ENCODE results near the gene NRXN3.

DNA sequence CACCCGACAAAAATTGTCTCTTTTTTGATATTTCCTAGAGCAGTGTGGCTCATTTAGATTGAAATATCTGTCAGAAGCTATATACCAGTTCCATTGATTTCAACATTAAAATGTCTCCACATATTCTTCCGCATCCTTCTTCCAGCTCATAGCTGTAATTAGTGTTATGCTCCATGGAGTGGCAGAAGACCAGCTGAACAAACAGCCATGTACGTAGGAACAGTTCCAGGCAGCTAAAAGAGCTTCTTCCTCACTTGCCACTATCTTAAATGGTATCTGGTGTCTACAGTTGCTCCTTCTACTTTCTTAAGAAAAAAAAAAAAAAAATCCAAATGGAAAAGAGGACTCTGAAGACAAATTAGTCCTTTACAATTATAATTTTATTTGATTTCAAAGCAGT lies 1193.1 kb downstream of the NRXN3 start:
- TF ChIP-seq, protein P1, sequence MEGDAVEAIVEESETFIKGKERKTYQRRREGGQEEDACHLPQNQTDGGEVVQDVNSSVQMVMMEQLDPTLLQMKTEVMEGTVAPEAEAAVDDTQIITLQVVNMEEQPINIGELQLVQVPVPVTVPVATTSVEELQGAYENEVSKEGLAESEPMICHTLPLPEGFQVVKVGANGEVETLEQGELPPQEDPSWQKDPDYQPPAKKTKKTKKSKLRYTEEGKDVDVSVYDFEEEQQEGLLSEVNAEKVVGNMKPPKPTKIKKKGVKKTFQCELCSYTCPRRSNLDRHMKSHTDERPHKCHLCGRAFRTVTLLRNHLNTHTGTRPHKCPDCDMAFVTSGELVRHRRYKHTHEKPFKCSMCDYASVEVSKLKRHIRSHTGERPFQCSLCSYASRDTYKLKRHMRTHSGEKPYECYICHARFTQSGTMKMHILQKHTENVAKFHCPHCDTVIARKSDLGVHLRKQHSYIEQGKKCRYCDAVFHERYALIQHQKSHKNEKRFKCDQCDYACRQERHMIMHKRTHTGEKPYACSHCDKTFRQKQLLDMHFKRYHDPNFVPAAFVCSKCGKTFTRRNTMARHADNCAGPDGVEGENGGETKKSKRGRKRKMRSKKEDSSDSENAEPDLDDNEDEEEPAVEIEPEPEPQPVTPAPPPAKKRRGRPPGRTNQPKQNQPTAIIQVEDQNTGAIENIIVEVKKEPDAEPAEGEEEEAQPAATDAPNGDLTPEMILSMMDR (IDR thresholded peaks at IDR 0.05), result no peak
- TF ChIP-seq POLR2AphosphoS5 (IDR thresholded peaks at IDR 0.05; ENCODE audit: low read depth, low read length), result no peak
- no peak for TF ChIP-seq SIN3A (IDR thresholded peaks at IDR 0.05; ENCODE audit: borderline replicate concordance, insufficient read depth, low read depth, low read length)
- TF ChIP-seq, protein P2, sequence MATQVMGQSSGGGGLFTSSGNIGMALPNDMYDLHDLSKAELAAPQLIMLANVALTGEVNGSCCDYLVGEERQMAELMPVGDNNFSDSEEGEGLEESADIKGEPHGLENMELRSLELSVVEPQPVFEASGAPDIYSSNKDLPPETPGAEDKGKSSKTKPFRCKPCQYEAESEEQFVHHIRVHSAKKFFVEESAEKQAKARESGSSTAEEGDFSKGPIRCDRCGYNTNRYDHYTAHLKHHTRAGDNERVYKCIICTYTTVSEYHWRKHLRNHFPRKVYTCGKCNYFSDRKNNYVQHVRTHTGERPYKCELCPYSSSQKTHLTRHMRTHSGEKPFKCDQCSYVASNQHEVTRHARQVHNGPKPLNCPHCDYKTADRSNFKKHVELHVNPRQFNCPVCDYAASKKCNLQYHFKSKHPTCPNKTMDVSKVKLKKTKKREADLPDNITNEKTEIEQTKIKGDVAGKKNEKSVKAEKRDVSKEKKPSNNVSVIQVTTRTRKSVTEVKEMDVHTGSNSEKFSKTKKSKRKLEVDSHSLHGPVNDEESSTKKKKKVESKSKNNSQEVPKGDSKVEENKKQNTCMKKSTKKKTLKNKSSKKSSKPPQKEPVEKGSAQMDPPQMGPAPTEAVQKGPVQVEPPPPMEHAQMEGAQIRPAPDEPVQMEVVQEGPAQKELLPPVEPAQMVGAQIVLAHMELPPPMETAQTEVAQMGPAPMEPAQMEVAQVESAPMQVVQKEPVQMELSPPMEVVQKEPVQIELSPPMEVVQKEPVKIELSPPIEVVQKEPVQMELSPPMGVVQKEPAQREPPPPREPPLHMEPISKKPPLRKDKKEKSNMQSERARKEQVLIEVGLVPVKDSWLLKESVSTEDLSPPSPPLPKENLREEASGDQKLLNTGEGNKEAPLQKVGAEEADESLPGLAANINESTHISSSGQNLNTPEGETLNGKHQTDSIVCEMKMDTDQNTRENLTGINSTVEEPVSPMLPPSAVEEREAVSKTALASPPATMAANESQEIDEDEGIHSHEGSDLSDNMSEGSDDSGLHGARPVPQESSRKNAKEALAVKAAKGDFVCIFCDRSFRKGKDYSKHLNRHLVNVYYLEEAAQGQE (IDR thresholded peaks at IDR 0.05; ENCODE audit: insufficient read depth in 1 of 2, low read depth in 2 of 2, low read length in 1 of 2), result no peak

Data from Panc1 (cell line).